Astrocyte of the cerebellum (primary cell): ENCODE data around the gene SLC27A6.

Experiments
- DNase-seq: peaks from one replicate; pipeline ENCODE4 v3.0.0-alpha.2; 2011; ENCODE audit warnings: low read depth
- H3K4me3 ChIP-seq: 2 replicates; pipeline ENCODE4 v1.5.1; 2011; ENCODE audit warnings: mild to moderate bottlenecking, low read depth, low read length, moderate library complexity
- in situ Hi-C: cut with HindIII; loops from 2 replicates; pipeline ENCODE4 v1.10.0; 2017; ENCODE audit warnings: low sequenced_read_pairs
- TF ChIP-seq, protein P1 (sequence below): IDR thresholded peaks from 2 replicates; pipeline ENCODE4 v1.5.1; 2012; ENCODE audit warnings: low read length, low read depth, moderate library complexity, mild to moderate bottlenecking; ENCODE audit errors: missing control alignments

Gene SLC27A6

GRCh38 chr5:129069292-129069691 lies 104.0 kb downstream of the SLC27A6 start:
- TF ChIP-seq, protein P1, sequence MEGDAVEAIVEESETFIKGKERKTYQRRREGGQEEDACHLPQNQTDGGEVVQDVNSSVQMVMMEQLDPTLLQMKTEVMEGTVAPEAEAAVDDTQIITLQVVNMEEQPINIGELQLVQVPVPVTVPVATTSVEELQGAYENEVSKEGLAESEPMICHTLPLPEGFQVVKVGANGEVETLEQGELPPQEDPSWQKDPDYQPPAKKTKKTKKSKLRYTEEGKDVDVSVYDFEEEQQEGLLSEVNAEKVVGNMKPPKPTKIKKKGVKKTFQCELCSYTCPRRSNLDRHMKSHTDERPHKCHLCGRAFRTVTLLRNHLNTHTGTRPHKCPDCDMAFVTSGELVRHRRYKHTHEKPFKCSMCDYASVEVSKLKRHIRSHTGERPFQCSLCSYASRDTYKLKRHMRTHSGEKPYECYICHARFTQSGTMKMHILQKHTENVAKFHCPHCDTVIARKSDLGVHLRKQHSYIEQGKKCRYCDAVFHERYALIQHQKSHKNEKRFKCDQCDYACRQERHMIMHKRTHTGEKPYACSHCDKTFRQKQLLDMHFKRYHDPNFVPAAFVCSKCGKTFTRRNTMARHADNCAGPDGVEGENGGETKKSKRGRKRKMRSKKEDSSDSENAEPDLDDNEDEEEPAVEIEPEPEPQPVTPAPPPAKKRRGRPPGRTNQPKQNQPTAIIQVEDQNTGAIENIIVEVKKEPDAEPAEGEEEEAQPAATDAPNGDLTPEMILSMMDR = no peak
- no peak for DNase-seq
- in situ Hi-C loops = loop anchor here (10.0 kb wide), 1 partner anchor 66 kb away; no protein-coding TSS in a partner anchor
- no peak overlapping the region for H3K4me3 ChIP-seq

GRCh38 chr5:129073111-129073510 lies 107.8 kb downstream of the SLC27A6 start:
- H3K4me3 ChIP-seq = no peak overlapping the region
- no peak for DNase-seq
- in situ Hi-C loops = no loop called here
- TF ChIP-seq, protein P1 = no peak

GRCh38 chr5:129074903-129075302 lies 109.6 kb downstream of the SLC27A6 start:
- in situ Hi-C loops = no loop called here
- no peak for DNase-seq
- TF ChIP-seq, protein P1 = no peak
- H3K4me3 ChIP-seq = no peak overlapping the region

DNA sequence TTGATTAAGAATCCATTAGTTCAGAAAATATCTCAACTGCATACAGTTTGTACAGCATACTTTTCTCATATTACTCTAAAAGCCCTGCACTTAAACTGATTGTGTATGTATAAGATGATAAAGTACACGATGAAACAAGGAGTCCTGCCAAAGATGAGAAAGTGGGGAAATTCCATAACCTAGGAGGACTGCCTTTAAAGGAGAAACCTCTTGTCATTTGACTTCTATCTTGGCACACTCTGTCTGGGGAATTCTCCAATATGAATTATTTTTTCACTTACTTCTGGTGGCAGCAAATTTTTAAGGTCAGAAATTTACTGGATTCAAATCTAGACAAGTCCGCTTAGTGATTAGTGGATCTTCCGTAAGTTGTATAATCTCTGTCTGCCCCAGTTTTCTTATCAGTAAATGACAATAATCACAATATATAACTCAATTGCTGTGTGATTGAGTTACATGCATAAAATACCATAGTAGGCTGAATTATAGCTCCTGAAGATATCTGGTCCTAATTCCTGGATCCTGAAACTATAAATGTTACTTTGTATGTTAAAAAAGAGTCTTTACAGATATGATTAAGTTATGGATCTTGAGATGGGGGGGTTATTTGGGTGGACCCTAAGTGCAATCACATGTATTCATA lies 112.3 kb downstream of the SLC27A6 start:
- no peak overlapping the region for H3K4me3 ChIP-seq
- in situ Hi-C loops = no loop called here
- TF ChIP-seq, protein P1 = no peak
- no peak for DNase-seq

- TF ChIP-seq, protein P1 = no peak
- in situ Hi-C loops = no loop called here
- DNase-seq = no peak
- no peak overlapping the region for H3K4me3 ChIP-seq
Observed at GRCh38 chr5:129078247-129078646, 113.0 kb downstream of the SLC27A6 start.

DNA sequence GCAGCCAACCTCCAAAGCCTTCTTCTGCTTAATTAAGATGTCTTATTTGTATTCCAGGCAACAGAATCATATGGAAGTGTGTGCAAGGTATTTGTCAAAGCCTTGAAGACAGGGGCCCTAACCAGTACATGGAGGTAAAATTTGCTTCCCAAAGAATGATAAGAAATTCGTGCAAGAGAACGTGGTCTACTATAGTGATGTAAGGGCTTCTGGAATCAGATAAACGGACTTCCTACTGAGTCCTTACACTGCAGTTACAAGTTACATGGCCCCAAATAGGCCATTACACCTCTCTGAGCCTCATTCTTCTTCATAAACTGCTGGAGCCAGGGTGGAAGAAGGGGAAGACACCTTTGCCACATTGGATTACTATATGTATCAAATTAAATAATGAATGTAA lies 113.4 kb downstream of the SLC27A6 start:
- TF ChIP-seq, protein P1 = no peak
- in situ Hi-C loops = no loop called here
- no peak for DNase-seq
- H3K4me3 ChIP-seq = no peak overlapping the region
